GM23338 (cell line): Measurements from ENCODE around the gene DFFB. TPM values are rescaled to one million over a fixed set of nuclear protein-coding genes. Genes with fewer than 3 reads are reported as not detected.

Experiments
- ATAC-seq: fragments of 200-7000 bp; cut with Tn5 transposase; 3 replicates; pipeline ENCODE4 v1.9.1; 2020
- DNase-seq: peaks from one replicate; pipeline ENCODE4 v3.0.0-alpha.2; 2015; ENCODE audit warnings: low spot score
- H2AFZ ChIP-seq: fragments of 200-600 bp; sonication (generic); 2 replicates; pipeline ENCODE4 v1.8.0; 2016; ENCODE audit warnings: antibody characterized with exemption, mild to moderate bottlenecking, moderate library complexity
- H3F3A ChIP-seq: fragments of 200-600 bp; sonication (generic); replicated peaks from 2 replicates; pipeline ENCODE4 v1.8.0; 2017; ENCODE audit warnings: antibody characterized with exemption, mixed run types, low read depth
- H3K27ac ChIP-seq: fragments of 200-600 bp; sonication (generic); 2 replicates; pipeline ENCODE4 v1.6.1; 2016; ENCODE audit warnings: low read depth
- H3K27me3 ChIP-seq: fragments of 200-600 bp; sonication (generic); 2 replicates; pipeline ENCODE4 v1.8.0; 2016; ENCODE audit warnings: mild to moderate bottlenecking, mixed run types, moderate library complexity; ENCODE audit not compliant: insufficient read depth
- H3K36me3 ChIP-seq: fragments of 200-600 bp; sonication (generic); 2 replicates; pipeline ENCODE4 v1.8.0; 2016; ENCODE audit warnings: mild to moderate bottlenecking; ENCODE audit not compliant: insufficient read depth
- H3K4me1 ChIP-seq: fragments of 200-600 bp; sonication (generic); 2 replicates; pipeline ENCODE4 v1.8.0; 2016; ENCODE audit warnings: mild to moderate bottlenecking, moderate library complexity; ENCODE audit not compliant: insufficient read depth
- H3K4me2 ChIP-seq: fragments of 200-600 bp; sonication (generic); 2 replicates; pipeline ENCODE4 v1.7.1; 2017; ENCODE audit warnings: mixed run types
- H3K4me3 ChIP-seq: fragments of 200-600 bp; sonication (generic); 2 replicates; pipeline ENCODE4 v1.6.1; 2016; ENCODE audit warnings: mixed run types
- H3K79me2 ChIP-seq: fragments of 200-600 bp; sonication (generic); replicated peaks from 2 replicates; pipeline ENCODE4 v1.8.0; 2017; ENCODE audit warnings: mild to moderate bottlenecking; ENCODE audit not compliant: insufficient read depth
- H3K9me2 ChIP-seq: fragments of 200-600 bp; sonication (generic); 2 replicates; pipeline ENCODE4 v1.8.0; 2017; ENCODE audit not compliant: insufficient read depth
- H4K20me1 ChIP-seq: fragments of 200-600 bp; sonication (generic); replicated peaks from 2 replicates; pipeline ENCODE4 v1.8.0; 2017; ENCODE audit warnings: mild to moderate bottlenecking; ENCODE audit not compliant: insufficient read depth
- H3K27ac Mint-ChIP-seq: 2 replicates; pipeline ENCODE4 v1.8.0; 2020; ENCODE audit warnings: inconsistent platforms, mild to moderate bottlenecking, moderate library complexity, mixed read lengths
- H3K27me3 Mint-ChIP-seq: 3 replicates; pipeline ENCODE4 v1.8.0; 2022; ENCODE audit warnings: low read depth, mild to moderate bottlenecking, moderate library complexity, mixed read lengths, inconsistent platforms; ENCODE audit not compliant: insufficient read depth, poor library complexity
- H3K36me3 Mint-ChIP-seq: 3 replicates; pipeline ENCODE4 v1.8.0; 2021; ENCODE audit warnings: low read depth, mild to moderate bottlenecking, inconsistent platforms, moderate library complexity, mixed read lengths
- H3K4me1 Mint-ChIP-seq: 3 replicates; pipeline ENCODE4 v1.8.0; 2020; ENCODE audit warnings: mild to moderate bottlenecking, inconsistent platforms, mixed read lengths
- H3K4me3 Mint-ChIP-seq: 3 replicates; pipeline ENCODE4 v1.8.0; 2021; ENCODE audit warnings: moderate library complexity, mild to moderate bottlenecking, inconsistent platforms, mixed read lengths
- H3K9me3 Mint-ChIP-seq: 3 replicates; pipeline ENCODE4 v1.8.0; 2020; ENCODE audit warnings: moderate library complexity, mild to moderate bottlenecking, inconsistent platforms, mixed read lengths
- CREB1 ChIP-seq: fragments of 250-450 bp; sonication (Bioruptor Pico); IDR thresholded peaks from 2 replicates; pipeline ENCODE4 v1.5.0; 2020; ENCODE audit warnings: low read depth, mild to moderate bottlenecking, moderate library complexity
- EZH2 ChIP-seq: fragments of 200-600 bp; sonication (generic); IDR thresholded peaks from one replicate; pipeline ENCODE4 v1.8.0; 2017; ENCODE audit warnings: antibody characterized with exemption, mild to moderate bottlenecking, low read depth; ENCODE audit not compliant: unreplicated experiment
- EZH2phosphoT487 ChIP-seq: fragments of 200-600 bp; sonication (generic); IDR thresholded peaks from one replicate; pipeline ENCODE4 v1.8.1; 2018; ENCODE audit warnings: antibody characterized with exemption; ENCODE audit not compliant: unreplicated experiment
- JUNB ChIP-seq: IDR thresholded peaks from one replicate; pipeline ENCODE4 v1.6.1; 2016; ENCODE audit warnings: antibody characterized with exemption; ENCODE audit not compliant: unreplicated experiment
- NANOG ChIP-seq: IDR thresholded peaks from 2 replicates; pipeline ENCODE4 v1.6.1; 2016; ENCODE audit warnings: antibody characterized with exemption, borderline replicate concordance
- POLR2AphosphoS5 ChIP-seq: IDR thresholded peaks from 2 replicates; pipeline ENCODE4 v1.6.1; 2016; ENCODE audit warnings: antibody characterized with exemption, low read depth
- STAT1 ChIP-seq: IDR thresholded peaks from one replicate; pipeline ENCODE4 v1.6.1; 2016; ENCODE audit warnings: antibody characterized with exemption; ENCODE audit not compliant: unreplicated experiment
- ZNF114 ChIP-seq: fragments of 250-450 bp; sonication (Bioruptor Pico); IDR thresholded peaks from 2 replicates; pipeline ENCODE4 v1.5.0; 2020; ENCODE audit warnings: mild to moderate bottlenecking, moderate library complexity
- ZNF331 ChIP-seq: fragments of 250-450 bp; sonication (Bioruptor Pico); IDR thresholded peaks from 2 replicates; pipeline ENCODE4 v1.5.0; 2020; ENCODE audit warnings: low read depth, mild to moderate bottlenecking, moderate library complexity
- polyA plus RNA-seq: library from polyadenylated mRNA; unstranded; fragments of >200 nt; fragmentation: Nextera tagmentation; extraction: Ambion mirVana; gene quantifications from 2 replicates; pipeline ENCODE4 v1.2.1, GENCODE V29; 2016
- total RNA-seq: library from RNA; depleted of rRNA; stranded (reverse); fragments of >200 nt; shearing (Covaris generic); gene quantifications from 2 replicates; pipeline ENCODE4 v1.2.3, GENCODE V29; 2014
- TF ChIP-seq, protein P1 (sequence below), 2 experiments: fragments of 200-600 bp in 1 of 2; sonication (generic) in 1 of 2; conservative IDR thresholded peaks; 2 replicates each; pipeline versions ENCODE4 v1.5.1 to v1.6.1; 2016 to 2017; ENCODE audit warnings: antibody characterized with exemption in 2 of 2, low read depth in 2 of 2, mild to moderate bottlenecking in 2 of 2, moderate library complexity in 1 of 2
- TF ChIP-seq, protein P2 (sequence below): fragments of 250-450 bp; sonication (Bioruptor Pico); IDR thresholded peaks from 2 replicates; pipeline ENCODE4 v1.5.0; 2020; ENCODE audit warnings: mild to moderate bottlenecking, moderate library complexity
- TF ChIP-seq, protein P3 (sequence below): IDR thresholded peaks from one replicate; pipeline ENCODE4 v1.6.1; 2018; ENCODE audit warnings: antibody characterized with exemption; ENCODE audit not compliant: unreplicated experiment
- TF ChIP-seq, protein P4 (sequence below): IDR thresholded peaks from 2 replicates; pipeline ENCODE4 v1.6.1; 2016; ENCODE audit warnings: antibody characterized with exemption

Gene DFFB
- total and polyA plus RNA-seq, 2 experiments from 2014 or later = 6.5 to 18.1 TPM

DNA sequence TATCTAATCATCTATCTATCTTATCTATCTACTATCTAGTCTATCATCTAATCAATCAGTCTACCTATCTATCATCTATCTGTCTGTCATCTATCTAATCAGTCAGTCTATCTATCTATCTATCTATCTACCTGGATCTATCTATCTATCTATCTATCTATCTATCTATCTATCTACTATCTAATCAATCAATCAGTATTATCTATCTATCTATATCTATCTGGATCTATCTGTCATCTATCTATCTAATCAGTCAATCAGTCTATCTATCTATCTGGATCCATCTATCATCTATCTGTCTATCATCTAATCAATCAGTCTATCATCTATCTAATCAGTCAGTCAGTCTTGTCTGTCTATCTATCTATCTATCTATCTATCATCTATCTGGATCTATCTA is 69.7 kb downstream of the DFFB start:
- no peak for ATAC-seq
- no peak overlapping the region for H3K27ac ChIP-seq
- no peak overlapping the region for H2AFZ ChIP-seq
- TF ChIP-seq NANOG = no peak
- no peak for TF ChIP-seq EZH2phosphoT487
- TF ChIP-seq, protein P1, sequence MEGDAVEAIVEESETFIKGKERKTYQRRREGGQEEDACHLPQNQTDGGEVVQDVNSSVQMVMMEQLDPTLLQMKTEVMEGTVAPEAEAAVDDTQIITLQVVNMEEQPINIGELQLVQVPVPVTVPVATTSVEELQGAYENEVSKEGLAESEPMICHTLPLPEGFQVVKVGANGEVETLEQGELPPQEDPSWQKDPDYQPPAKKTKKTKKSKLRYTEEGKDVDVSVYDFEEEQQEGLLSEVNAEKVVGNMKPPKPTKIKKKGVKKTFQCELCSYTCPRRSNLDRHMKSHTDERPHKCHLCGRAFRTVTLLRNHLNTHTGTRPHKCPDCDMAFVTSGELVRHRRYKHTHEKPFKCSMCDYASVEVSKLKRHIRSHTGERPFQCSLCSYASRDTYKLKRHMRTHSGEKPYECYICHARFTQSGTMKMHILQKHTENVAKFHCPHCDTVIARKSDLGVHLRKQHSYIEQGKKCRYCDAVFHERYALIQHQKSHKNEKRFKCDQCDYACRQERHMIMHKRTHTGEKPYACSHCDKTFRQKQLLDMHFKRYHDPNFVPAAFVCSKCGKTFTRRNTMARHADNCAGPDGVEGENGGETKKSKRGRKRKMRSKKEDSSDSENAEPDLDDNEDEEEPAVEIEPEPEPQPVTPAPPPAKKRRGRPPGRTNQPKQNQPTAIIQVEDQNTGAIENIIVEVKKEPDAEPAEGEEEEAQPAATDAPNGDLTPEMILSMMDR (conservative IDR thresholded peaks at IDR 0.05; ENCODE audit: low read depth in 2 of 2) = no peak
- no peak for TF ChIP-seq EZH2
- TF ChIP-seq, protein P2, sequence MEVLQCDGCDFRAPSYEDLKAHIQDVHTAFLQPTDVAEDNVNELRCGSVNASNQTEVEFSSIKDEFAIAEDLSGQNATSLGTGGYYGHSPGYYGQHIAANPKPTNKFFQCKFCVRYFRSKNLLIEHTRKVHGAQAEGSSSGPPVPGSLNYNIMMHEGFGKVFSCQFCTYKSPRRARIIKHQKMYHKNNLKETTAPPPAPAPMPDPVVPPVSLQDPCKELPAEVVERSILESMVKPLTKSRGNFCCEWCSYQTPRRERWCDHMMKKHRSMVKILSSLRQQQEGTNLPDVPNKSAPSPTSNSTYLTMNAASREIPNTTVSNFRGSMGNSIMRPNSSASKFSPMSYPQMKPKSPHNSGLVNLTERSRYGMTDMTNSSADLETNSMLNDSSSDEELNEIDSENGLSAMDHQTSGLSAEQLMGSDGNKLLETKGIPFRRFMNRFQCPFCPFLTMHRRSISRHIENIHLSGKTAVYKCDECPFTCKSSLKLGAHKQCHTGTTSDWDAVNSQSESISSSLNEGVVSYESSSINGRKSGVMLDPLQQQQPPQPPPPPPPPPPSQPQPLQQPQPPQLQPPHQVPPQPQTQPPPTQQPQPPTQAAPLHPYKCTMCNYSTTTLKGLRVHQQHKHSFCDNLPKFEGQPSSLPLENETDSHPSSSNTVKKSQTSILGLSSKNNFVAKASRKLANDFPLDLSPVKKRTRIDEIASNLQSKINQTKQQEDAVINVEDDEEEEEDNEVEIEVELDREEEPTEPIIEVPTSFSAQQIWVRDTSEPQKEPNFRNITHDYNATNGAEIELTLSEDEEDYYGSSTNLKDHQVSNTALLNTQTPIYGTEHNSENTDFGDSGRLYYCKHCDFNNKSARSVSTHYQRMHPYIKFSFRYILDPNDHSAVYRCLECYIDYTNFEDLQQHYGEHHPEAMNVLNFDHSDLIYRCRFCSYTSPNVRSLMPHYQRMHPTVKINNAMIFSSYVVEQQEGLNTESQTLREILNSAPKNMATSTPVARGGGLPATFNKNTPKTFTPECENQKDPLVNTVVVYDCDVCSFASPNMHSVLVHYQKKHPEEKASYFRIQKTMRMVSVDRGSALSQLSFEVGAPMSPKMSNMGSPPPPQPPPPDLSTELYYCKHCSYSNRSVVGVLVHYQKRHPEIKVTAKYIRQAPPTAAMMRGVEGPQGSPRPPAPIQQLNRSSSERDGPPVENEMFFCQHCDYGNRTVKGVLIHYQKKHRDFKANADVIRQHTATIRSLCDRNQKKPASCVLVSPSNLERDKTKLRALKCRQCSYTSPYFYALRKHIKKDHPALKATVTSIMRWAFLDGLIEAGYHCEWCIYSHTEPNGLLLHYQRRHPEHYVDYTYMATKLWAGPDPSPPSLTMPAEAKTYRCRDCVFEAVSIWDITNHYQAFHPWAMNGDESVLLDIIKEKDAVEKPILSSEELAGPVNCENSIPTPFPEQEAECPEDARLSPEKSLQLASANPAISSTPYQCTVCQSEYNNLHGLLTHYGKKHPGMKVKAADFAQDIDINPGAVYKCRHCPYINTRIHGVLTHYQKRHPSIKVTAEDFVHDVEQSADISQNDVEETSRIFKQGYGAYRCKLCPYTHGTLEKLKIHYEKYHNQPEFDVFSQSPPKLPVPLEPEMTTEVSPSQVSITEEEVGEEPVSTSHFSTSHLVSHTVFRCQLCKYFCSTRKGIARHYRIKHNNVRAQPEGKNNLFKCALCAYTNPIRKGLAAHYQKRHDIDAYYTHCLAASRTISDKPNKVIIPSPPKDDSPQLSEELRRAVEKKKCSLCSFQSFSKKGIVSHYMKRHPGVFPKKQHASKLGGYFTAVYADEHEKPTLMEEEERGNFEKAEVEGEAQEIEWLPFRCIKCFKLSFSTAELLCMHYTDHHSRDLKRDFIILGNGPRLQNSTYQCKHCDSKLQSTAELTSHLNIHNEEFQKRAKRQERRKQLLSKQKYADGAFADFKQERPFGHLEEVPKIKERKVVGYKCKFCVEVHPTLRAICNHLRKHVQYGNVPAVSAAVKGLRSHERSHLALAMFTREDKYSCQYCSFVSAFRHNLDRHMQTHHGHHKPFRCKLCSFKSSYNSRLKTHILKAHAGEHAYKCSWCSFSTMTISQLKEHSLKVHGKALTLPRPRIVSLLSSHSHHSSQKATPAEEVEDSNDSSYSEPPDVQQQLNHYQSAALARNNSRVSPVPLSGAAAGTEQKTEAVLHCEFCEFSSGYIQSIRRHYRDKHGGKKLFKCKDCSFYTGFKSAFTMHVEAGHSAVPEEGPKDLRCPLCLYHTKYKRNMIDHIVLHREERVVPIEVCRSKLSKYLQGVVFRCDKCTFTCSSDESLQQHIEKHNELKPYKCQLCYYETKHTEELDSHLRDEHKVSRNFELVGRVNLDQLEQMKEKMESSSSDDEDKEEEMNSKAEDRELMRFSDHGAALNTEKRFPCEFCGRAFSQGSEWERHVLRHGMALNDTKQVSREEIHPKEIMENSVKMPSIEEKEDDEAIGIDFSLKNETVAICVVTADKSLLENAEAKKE (CRISPR knock-in tag) = no peak
- TF ChIP-seq ZNF331 (CRISPR knock-in tag) = no peak
- TF ChIP-seq POLR2AphosphoS5 = no peak
- TF ChIP-seq, protein P3, sequence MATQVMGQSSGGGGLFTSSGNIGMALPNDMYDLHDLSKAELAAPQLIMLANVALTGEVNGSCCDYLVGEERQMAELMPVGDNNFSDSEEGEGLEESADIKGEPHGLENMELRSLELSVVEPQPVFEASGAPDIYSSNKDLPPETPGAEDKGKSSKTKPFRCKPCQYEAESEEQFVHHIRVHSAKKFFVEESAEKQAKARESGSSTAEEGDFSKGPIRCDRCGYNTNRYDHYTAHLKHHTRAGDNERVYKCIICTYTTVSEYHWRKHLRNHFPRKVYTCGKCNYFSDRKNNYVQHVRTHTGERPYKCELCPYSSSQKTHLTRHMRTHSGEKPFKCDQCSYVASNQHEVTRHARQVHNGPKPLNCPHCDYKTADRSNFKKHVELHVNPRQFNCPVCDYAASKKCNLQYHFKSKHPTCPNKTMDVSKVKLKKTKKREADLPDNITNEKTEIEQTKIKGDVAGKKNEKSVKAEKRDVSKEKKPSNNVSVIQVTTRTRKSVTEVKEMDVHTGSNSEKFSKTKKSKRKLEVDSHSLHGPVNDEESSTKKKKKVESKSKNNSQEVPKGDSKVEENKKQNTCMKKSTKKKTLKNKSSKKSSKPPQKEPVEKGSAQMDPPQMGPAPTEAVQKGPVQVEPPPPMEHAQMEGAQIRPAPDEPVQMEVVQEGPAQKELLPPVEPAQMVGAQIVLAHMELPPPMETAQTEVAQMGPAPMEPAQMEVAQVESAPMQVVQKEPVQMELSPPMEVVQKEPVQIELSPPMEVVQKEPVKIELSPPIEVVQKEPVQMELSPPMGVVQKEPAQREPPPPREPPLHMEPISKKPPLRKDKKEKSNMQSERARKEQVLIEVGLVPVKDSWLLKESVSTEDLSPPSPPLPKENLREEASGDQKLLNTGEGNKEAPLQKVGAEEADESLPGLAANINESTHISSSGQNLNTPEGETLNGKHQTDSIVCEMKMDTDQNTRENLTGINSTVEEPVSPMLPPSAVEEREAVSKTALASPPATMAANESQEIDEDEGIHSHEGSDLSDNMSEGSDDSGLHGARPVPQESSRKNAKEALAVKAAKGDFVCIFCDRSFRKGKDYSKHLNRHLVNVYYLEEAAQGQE = no peak
- no peak for TF ChIP-seq JUNB
- TF ChIP-seq ZNF114 (CRISPR knock-in tag) = no peak
- TF ChIP-seq CREB1 = no peak
- no peak for TF ChIP-seq STAT1
- TF ChIP-seq, protein P4, sequence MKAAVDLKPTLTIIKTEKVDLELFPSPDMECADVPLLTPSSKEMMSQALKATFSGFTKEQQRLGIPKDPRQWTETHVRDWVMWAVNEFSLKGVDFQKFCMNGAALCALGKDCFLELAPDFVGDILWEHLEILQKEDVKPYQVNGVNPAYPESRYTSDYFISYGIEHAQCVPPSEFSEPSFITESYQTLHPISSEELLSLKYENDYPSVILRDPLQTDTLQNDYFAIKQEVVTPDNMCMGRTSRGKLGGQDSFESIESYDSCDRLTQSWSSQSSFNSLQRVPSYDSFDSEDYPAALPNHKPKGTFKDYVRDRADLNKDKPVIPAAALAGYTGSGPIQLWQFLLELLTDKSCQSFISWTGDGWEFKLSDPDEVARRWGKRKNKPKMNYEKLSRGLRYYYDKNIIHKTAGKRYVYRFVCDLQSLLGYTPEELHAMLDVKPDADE = no peak
- no peak for DNase-seq
- no peaks in the 10 kb centered on the region for H3K9me2 ChIP-seq
- no peak overlapping the region for H3K4me2 ChIP-seq
- H3K4me1 Mint-ChIP-seq = no peaks in the 10 kb centered on the region
- peaks cover 18% of the 10 kb centered on the region for H3K27me3 Mint-ChIP-seq
- no peaks in the 10 kb centered on the region for H3K27me3 ChIP-seq
- no peak overlapping the region for H3K4me3 ChIP-seq
- no peak overlapping the region for H3K27ac Mint-ChIP-seq
- H3K36me3 ChIP-seq = peaks cover 9% of the 10 kb centered on the region
- no peaks in the 10 kb centered on the region for H3K79me2 ChIP-seq
- H3K9me3 Mint-ChIP-seq = peaks cover 86% of the 10 kb centered on the region
- peaks cover 22% of the 10 kb centered on the region for H3K36me3 Mint-ChIP-seq
- peaks cover 9% of the 10 kb centered on the region for H3F3A ChIP-seq
- H4K20me1 ChIP-seq = no peaks in the 10 kb centered on the region
- no peak overlapping the region for H3K4me3 Mint-ChIP-seq
- H3K4me1 ChIP-seq = no peaks in the 10 kb centered on the region
